ENCODE data around the gene PCIF1.

GRCh38 chr20:45917790-45918141 lies 16.7 kb upstream of the PCIF1 start:
- TF ChIP-seq EZH2 (IDR thresholded peaks at IDR 0.05) (no peak), CTCF (IDR thresholded peaks at IDR 0.05) (no peak), EZH2phosphoT487 (IDR thresholded peaks at IDR 0.05) (no peak)
